PC-3 (cell line): ENCODE data around the gene PRKN. TPM values are rescaled to one million over a fixed set of nuclear protein-coding genes. Genes with fewer than 3 reads are reported as not detected.

Experiments used
- ATAC-seq: fragments of 200-7000 bp; cut with Tn5 transposase; 2 replicates; pipeline ENCODE4 v1.9.1; 2020; ENCODE audit warnings: mild to moderate bottlenecking, moderate library complexity
- BruUV-seq: library from RNA; stranded (reverse); fragments of 400-500 nt; replicated peaks from 2 replicates; lab custom pipeline; 2021; lab: Mats Ljungman, UMichigan
- CTCF ChIA-PET: fragments of 300-600 bp; sonication (Branson Sonifier 250); formaldehyde crosslinking; loops from one replicate; lab custom pipeline; 2022; ENCODE audit warnings: antibody characterized with exemption; lab: Charles Lee
- POLR2A ChIA-PET: fragments of 300-600 bp; sonication (Branson Sonifier 250); formaldehyde crosslinking; loops from one replicate; lab custom pipeline; 2022; ENCODE audit warnings: antibody characterized with exemption; ENCODE audit not compliant: unreplicated experiment; lab: Charles Lee
- DNase-seq: peaks from one replicate; pipeline ENCODE4 v3.0.0-alpha.2; 2015
- H2AFZ ChIP-seq: fragments of 300-600 bp; sonication (generic); 2 replicates; pipeline ENCODE4 v1.6.0; 2016; ENCODE audit warnings: antibody characterized with exemption, low read length
- H3F3A ChIP-seq: fragments of 300-600 bp; sonication (generic); one replicate; pipeline ENCODE4 v1.6.0; 2017; ENCODE audit warnings: antibody characterized with exemption, low read length, control low read depth, mild to moderate bottlenecking; ENCODE audit not compliant: unreplicated experiment
- H3K27ac ChIP-seq: fragments of 300-600 bp; sonication (generic); 2 replicates; pipeline ENCODE4 v1.5.1; 2016; ENCODE audit warnings: mild to moderate bottlenecking, low read length
- H3K27me3 ChIP-seq: fragments of 300-600 bp; sonication (generic); 2 replicates; pipeline ENCODE4 v1.6.1; 2016; ENCODE audit warnings: low read length, mixed read lengths
- H3K36me3 ChIP-seq: fragments of 300-600 bp; sonication (generic); 2 replicates; pipeline ENCODE4 v1.6.1; 2016; ENCODE audit warnings: low read depth, mixed run types, low read length, mixed read lengths
- H3K4me1 ChIP-seq: fragments of 300-600 bp; sonication (generic); 2 replicates; pipeline ENCODE4 v1.5.1; 2016; ENCODE audit warnings: low read length; ENCODE audit not compliant: insufficient read depth
- H3K4me2 ChIP-seq: fragments of 300-600 bp; sonication (generic); 2 replicates; pipeline ENCODE4 v1.6.0; 2016; ENCODE audit warnings: low read length
- H3K4me3 ChIP-seq: fragments of 300-600 bp; sonication (generic); 2 replicates; pipeline ENCODE4 v1.5.1; 2016; ENCODE audit warnings: mild to moderate bottlenecking, low read length, mixed read lengths
- H3K79me2 ChIP-seq: fragments of 300-600 bp; sonication (generic); 2 replicates; pipeline ENCODE4 v1.6.1; 2017; ENCODE audit warnings: low read length, mixed read lengths
- H3K9ac ChIP-seq: fragments of 300-600 bp; sonication (generic); 2 replicates; pipeline ENCODE4 v1.6.0; 2016; ENCODE audit warnings: mild to moderate bottlenecking, low read length
- H3K9me2 ChIP-seq: fragments of 300-600 bp; sonication (generic); replicated peaks from 2 replicates; pipeline ENCODE4 v1.6.1; 2016; ENCODE audit warnings: mixed run types, low read length, mixed read lengths
- H3K9me3 ChIP-seq: fragments of 300-600 bp; sonication (generic); 2 replicates; pipeline ENCODE4 v1.6.1; 2016; ENCODE audit warnings: low read length, mixed read lengths
- H4K20me1 ChIP-seq: fragments of 300-600 bp; sonication (generic); 2 replicates; pipeline ENCODE4 v1.6.1; 2016; ENCODE audit warnings: low read length, mixed read lengths
- CTCF ChIP-seq: fragments of 300-600 bp; sonication (generic); conservative IDR thresholded peaks from 2 replicates; pipeline ENCODE4 v1.5.1; 2017; ENCODE audit warnings: antibody characterized with exemption, low read depth, mild to moderate bottlenecking, low read length
- EZH2 ChIP-seq: fragments of 300-600 bp; sonication (generic); IDR thresholded peaks from one replicate; pipeline ENCODE4 v1.6.1; 2017; ENCODE audit warnings: antibody characterized with exemption, mild to moderate bottlenecking, low read length; ENCODE audit not compliant: unreplicated experiment
- EZH2phosphoT487 ChIP-seq: fragments of 300-600 bp; sonication (generic); IDR thresholded peaks from 2 replicates; pipeline ENCODE4 v1.6.1; 2018; ENCODE audit warnings: mild to moderate bottlenecking, antibody characterized with exemption, low read length, borderline replicate concordance
- intact Hi-C: fragments of 100-400 bp; cut with micrococcal nuclease; formaldehyde crosslinking; loops from 2 replicates; pipeline ENCODE4 v1.9.0; 2023
- total RNA-seq: library from RNA; depleted of rRNA; stranded (reverse); fragments of >200 nt; gene quantifications from 2 replicates; pipeline ENCODE4 v1.2.3, GENCODE V29; 2014

Gene PRKN
- total RNA-seq, 1 experiment from 2014 or later = not detected

GRCh38 chr6:162626869-162627268, 100.7 kb downstream of the PRKN start:
- Histone ChIP-seq H4K20me1 (no peaks in the 10 kb centered on the region), H2AFZ (no peak overlapping the region), H3F3A (no peaks in the 10 kb centered on the region), H3K9me2 (no peaks in the 10 kb centered on the region), H3K9ac (no peak overlapping the region), H3K4me2 (no peak overlapping the region), H3K27me3 (peaks cover 14% of the 10 kb centered on the region), H3K79me2 (no peaks in the 10 kb centered on the region), H3K9me3 (no peaks in the 10 kb centered on the region), H3K27ac (no peak overlapping the region), H3K36me3 (no peaks in the 10 kb centered on the region), H3K4me3 (no peak overlapping the region), H3K4me1 (no peaks in the 10 kb centered on the region)
- ATAC-seq (no peak), DNase-seq (no peak)
- no peak for TF ChIP-seq EZH2
- no peak for TF ChIP-seq EZH2phosphoT487
- TF ChIP-seq CTCF = no peak
- POLR2A ChIA-PET = no interaction called here
- intact Hi-C loops = no loop called here
- CTCF ChIA-PET = no interaction called here
- BruUV-seq = no TSS peak

DNA sequence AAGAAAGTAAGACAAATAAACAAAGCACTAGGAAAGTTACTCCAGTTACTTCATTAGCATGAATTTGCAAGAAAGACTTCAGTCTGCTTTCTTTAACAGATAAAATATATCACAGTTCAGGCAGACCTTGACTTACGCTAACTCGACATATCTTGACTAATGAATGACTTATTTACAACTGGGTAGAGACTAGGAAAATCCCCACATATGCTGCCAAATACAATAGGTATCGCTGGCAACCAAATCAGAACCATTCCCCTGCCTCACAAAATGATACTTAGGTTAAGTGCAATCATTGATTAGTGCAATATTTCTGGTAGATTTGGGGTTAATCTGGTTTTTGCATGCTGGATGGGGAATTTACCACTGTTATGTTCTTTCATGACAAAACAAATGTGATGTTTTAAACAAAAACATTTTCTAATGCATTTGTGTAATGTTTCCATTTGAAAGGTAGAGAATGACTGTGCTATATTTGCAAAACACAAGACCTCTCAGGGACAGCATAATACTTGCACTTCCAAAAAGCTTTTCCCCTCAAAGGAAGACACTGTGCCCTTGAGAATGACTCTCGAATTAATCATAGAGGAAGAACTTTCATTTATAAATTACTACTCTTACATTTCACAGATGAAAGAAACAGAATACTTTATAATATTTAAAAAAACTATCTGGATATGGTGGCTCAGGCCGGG, 101.6 kb downstream of the PRKN start:
- CTCF ChIA-PET = no interaction called here
- no peaks in the 10 kb centered on the region for H3K9me3 ChIP-seq
- no peaks in the 10 kb centered on the region for H3K36me3 ChIP-seq
- no TSS peak for BruUV-seq
- H3K79me2 ChIP-seq = no peaks in the 10 kb centered on the region
- no peak overlapping the region for H3K4me2 ChIP-seq
- DNase-seq (no peak), ATAC-seq (no peak)
- intact Hi-C loops = no loop called here
- H3K4me1 ChIP-seq = no peaks in the 10 kb centered on the region
- no peaks in the 10 kb centered on the region for H3K9me2 ChIP-seq
- H3K27ac ChIP-seq = no peak overlapping the region
- H3K27me3 ChIP-seq = peaks cover 14% of the 10 kb centered on the region
- H2AFZ ChIP-seq = no peak overlapping the region
- no peak for TF ChIP-seq CTCF
- TF ChIP-seq EZH2 = no peak
- no peak for TF ChIP-seq EZH2phosphoT487
- POLR2A ChIA-PET = no interaction called here
- no peaks in the 10 kb centered on the region for H4K20me1 ChIP-seq
- H3F3A ChIP-seq = no peaks in the 10 kb centered on the region
- H3K4me3 ChIP-seq = no peak overlapping the region
- H3K9ac ChIP-seq = no peak overlapping the region

GRCh38 chr6:162622572-162622971, 105.0 kb downstream of the PRKN start:
- Histone ChIP-seq H3K9ac (no peak overlapping the region), H3K27ac (no peak overlapping the region), H3K9me3 (no peaks in the 10 kb centered on the region), H4K20me1 (no peaks in the 10 kb centered on the region), H3K27me3 (peaks cover 14% of the 10 kb centered on the region), H3K9me2 (no peaks in the 10 kb centered on the region), H3K79me2 (no peaks in the 10 kb centered on the region), H3K4me2 (no peak overlapping the region), H3F3A (no peaks in the 10 kb centered on the region), H3K4me1 (no peaks in the 10 kb centered on the region), H3K4me3 (no peak overlapping the region), H2AFZ (no peak overlapping the region), H3K36me3 (no peaks in the 10 kb centered on the region)
- no TSS peak for BruUV-seq
- POLR2A ChIA-PET = interaction anchor here (0.7 kb wide), 1 partner anchor 799 kb away, joined by 3 read pairs; no protein-coding TSS in a partner anchor
- CTCF ChIA-PET = no interaction called here
- DNase-seq (no peak), ATAC-seq (no peak)
- TF ChIP-seq EZH2 (no peak), CTCF (no peak), EZH2phosphoT487 (no peak)
- intact Hi-C loops = no loop called here
